Upper lobe of left lung (tissue), 4 donors: ENCODE measurements around the gene CHCHD3.

Experiments
- EP300 ChIP-seq, 4 donors: sonication (generic); formaldehyde crosslinking; IDR thresholded peaks; one replicate each; pipeline ENCODE4 v1.5.1; 2017; ENCODE audit warnings: antibody characterized with exemption in 4 of 4, control low read depth in 2 of 4
- POLR2A ChIP-seq, 4 donors: fragments of 450-650 bp; IDR thresholded peaks; one replicate each; pipeline ENCODE4 v1.5.1; 2016 to 2017; ENCODE audit warnings: antibody characterized with exemption in 4 of 4, mild to moderate bottlenecking in 2 of 4
- POLR2AphosphoS5 ChIP-seq, 2 donors: sonication (generic); formaldehyde crosslinking; IDR thresholded peaks; one replicate each; pipeline ENCODE4 v1.5.1; 2017; ENCODE audit warnings: antibody characterized with exemption in 2 of 2
- TF ChIP-seq, protein P1 (sequence below), 6 experiments: fragments of 450-650 bp in 4 of 6; fragments of 200-600 bp in 2 of 6; sonication (generic) in 2 of 6; IDR thresholded peaks; one replicate each; pipeline ENCODE4 v1.5.1; 2016 to 2019; ENCODE audit warnings: antibody characterized with exemption in 6 of 6

- TF ChIP-seq, protein P1, sequence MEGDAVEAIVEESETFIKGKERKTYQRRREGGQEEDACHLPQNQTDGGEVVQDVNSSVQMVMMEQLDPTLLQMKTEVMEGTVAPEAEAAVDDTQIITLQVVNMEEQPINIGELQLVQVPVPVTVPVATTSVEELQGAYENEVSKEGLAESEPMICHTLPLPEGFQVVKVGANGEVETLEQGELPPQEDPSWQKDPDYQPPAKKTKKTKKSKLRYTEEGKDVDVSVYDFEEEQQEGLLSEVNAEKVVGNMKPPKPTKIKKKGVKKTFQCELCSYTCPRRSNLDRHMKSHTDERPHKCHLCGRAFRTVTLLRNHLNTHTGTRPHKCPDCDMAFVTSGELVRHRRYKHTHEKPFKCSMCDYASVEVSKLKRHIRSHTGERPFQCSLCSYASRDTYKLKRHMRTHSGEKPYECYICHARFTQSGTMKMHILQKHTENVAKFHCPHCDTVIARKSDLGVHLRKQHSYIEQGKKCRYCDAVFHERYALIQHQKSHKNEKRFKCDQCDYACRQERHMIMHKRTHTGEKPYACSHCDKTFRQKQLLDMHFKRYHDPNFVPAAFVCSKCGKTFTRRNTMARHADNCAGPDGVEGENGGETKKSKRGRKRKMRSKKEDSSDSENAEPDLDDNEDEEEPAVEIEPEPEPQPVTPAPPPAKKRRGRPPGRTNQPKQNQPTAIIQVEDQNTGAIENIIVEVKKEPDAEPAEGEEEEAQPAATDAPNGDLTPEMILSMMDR (IDR thresholded peaks at IDR 0.05) = no peak
- TF ChIP-seq POLR2A (IDR thresholded peaks at IDR 0.05) (no peak), EP300 (IDR thresholded peaks at IDR 0.05) (no peak), POLR2AphosphoS5 (IDR thresholded peaks at IDR 0.05) (no peak)
These were observed 315.2 kb downstream of the CHCHD3 start for GRCh38 chr7:132766660-132767059.
